PC-9 (cell line): ENCODE results near the gene NQO2.

Experiments used
- EZH2 ChIP-seq: fragments of 200-600 bp; sonication (generic); IDR thresholded peaks from 2 replicates; pipeline ENCODE4 v1.8.0; 2017; ENCODE audit warnings: antibody characterized with exemption, low read depth
- TF ChIP-seq, protein P1 (sequence below): fragments of 200-600 bp; sonication (generic); conservative IDR thresholded peaks from 2 replicates; pipeline ENCODE4 v1.6.1; 2017; ENCODE audit warnings: mixed run types, antibody characterized with exemption, mild to moderate bottlenecking, moderate library complexity

DNA sequence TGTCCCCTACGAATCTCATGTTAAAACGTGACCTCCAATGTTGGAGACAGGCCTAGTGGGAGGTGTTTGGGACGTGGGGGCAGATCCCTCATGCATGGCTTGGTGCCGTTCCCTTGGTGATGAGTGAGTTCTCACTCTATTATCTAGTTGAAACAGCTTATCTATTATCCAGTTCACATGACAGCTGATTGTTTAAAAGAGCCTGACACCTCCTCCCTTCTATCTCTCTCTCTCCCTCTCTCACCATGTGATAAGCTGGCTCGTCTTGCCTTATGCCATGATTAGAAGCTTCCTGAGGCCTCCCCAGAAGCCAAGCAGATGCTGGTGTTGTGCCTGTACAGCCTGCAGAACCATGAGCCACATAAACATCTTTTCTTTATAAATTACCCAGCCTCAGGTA, 35.7 kb downstream of the NQO2 start:
- TF ChIP-seq, protein P1, sequence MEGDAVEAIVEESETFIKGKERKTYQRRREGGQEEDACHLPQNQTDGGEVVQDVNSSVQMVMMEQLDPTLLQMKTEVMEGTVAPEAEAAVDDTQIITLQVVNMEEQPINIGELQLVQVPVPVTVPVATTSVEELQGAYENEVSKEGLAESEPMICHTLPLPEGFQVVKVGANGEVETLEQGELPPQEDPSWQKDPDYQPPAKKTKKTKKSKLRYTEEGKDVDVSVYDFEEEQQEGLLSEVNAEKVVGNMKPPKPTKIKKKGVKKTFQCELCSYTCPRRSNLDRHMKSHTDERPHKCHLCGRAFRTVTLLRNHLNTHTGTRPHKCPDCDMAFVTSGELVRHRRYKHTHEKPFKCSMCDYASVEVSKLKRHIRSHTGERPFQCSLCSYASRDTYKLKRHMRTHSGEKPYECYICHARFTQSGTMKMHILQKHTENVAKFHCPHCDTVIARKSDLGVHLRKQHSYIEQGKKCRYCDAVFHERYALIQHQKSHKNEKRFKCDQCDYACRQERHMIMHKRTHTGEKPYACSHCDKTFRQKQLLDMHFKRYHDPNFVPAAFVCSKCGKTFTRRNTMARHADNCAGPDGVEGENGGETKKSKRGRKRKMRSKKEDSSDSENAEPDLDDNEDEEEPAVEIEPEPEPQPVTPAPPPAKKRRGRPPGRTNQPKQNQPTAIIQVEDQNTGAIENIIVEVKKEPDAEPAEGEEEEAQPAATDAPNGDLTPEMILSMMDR: no peak
- TF ChIP-seq EZH2: no peak
